NT2/D1 (cell line): ENCODE data around the gene CBR3.
"Not testable (repeated sequence)": the region's sequence is repeated elsewhere in the genome, so short reads cannot be mapped to it uniquely, and the experiment has no call there.

Experiments
- DNase-seq: peaks from one replicate; pipeline ENCODE4 v3.0.0-alpha.2; 2011; ENCODE audit warnings: low read depth, low spot score
- H3K27me3 ChIP-seq: 2 replicates; pipeline ENCODE4 v1.6.0; 2011; ENCODE audit warnings: mild to moderate bottlenecking; ENCODE audit not compliant: insufficient read length, insufficient read depth
- H3K36me3 ChIP-seq: 2 replicates; pipeline ENCODE4 v1.6.1; 2011; ENCODE audit warnings: mild to moderate bottlenecking, low read length, mixed read lengths; ENCODE audit not compliant: insufficient read depth, insufficient read length
- H3K4me1 ChIP-seq: 2 replicates; pipeline ENCODE4 v1.5.1; 2011; ENCODE audit not compliant: insufficient read depth, insufficient read length
- H3K4me3 ChIP-seq: 2 replicates; pipeline ENCODE4 v1.5.1; 2011; ENCODE audit warnings: low read depth; ENCODE audit not compliant: insufficient read length
- H3K9ac ChIP-seq: 2 replicates; pipeline ENCODE4 v1.6.0; 2011; ENCODE audit warnings: low read depth; ENCODE audit not compliant: insufficient read length
- H3K9me3 ChIP-seq: 2 replicates; pipeline ENCODE4 v1.5.1; 2011; ENCODE audit warnings: mild to moderate bottlenecking, low read length; ENCODE audit not compliant: insufficient read depth
- SUZ12 ChIP-seq: IDR thresholded peaks from 2 replicates; pipeline ENCODE4 v1.6.1; 2011; ENCODE audit not compliant: insufficient read length, insufficient read depth; ENCODE audit errors: extremely low read depth
- YY1 ChIP-seq: IDR thresholded peaks from 2 replicates; pipeline ENCODE4 v1.6.1; 2011; ENCODE audit not compliant: insufficient read length, insufficient read depth
- ZNF274 ChIP-seq: IDR thresholded peaks from 2 replicates; pipeline ENCODE4 v1.6.1; 2011; ENCODE audit warnings: mild to moderate bottlenecking, low read depth, low read length

CBR3 gene

DNA sequence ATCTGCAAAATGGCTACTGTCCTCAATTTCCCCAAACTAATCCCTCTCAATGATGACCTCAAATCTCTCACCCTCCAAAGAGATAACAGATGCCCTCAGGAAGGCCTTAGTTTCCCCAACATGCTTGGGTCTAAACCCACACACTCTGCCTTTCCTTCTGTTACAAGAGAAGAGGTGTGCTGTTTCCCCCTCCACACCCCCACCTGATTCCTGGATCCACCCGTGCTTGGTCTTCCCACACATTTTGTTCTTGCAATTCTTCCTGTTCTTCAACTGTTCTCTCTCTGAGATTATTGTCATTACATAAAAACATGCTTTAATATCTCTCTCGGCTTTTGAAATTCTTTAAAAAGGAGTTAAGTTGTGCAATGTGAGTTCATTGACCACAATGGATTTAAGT lies 5.7 kb upstream of the CBR3 start:
- Histone ChIP-seq H3K9me3 (no peaks in the 10 kb centered on the region), H3K9ac (no peak overlapping the region), H3K4me1 (peaks cover 5% of the 10 kb centered on the region), H3K27me3 (peaks cover 30% of the 10 kb centered on the region), H3K36me3 (no peaks in the 10 kb centered on the region), H3K4me3 (no peak overlapping the region)
- no peak for DNase-seq
- no peak for TF ChIP-seq ZNF274
- TF ChIP-seq YY1, result no peak
- TF ChIP-seq SUZ12, result no peak

GRCh38 chr21:36130414-36130762 lies 4.5 kb upstream of the CBR3 start:
- H3K36me3 ChIP-seq, H3K9me3 ChIP-seq, DNase-seq, H3K9ac ChIP-seq, H3K4me1 ChIP-seq: not testable (repeated sequence)
- H3K27me3 ChIP-seq, result peaks cover 42% of the 10 kb centered on the region
- peak overlapping the region; percentile 21 for H3K4me3 ChIP-seq

DNA sequence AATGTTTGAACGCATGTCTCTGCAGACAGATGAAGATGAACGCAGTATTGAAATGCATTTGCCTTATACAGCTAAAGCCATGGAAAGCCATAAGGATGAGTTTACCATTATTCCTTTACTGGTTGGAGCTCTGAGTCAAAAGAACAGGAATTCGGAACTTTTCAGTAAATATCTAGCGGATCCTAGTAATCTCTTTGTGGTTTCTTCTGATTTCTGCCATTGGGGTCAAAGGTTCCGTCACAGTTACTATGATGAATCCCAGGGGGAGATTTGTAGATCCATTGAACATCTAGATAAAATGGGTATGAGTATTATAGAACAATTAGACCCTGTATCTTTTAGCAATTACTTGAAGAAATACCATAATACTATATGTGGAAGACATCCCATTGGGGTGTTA lies 4.0 kb upstream of the CBR3 start:
- not testable (repeated sequence) for H3K9me3 ChIP-seq, H3K4me1 ChIP-seq, DNase-seq, H3K9ac ChIP-seq, H3K36me3 ChIP-seq
- Histone ChIP-seq H3K27me3 (peaks cover 44% of the 10 kb centered on the region), H3K4me3 (peak overlapping the region; percentile 21)

- Histone ChIP-seq H3K9me3 (no peaks in the 10 kb centered on the region), H3K4me3 (no peak overlapping the region), H3K36me3 (no peaks in the 10 kb centered on the region), H3K4me1 (peaks cover 7% of the 10 kb centered on the region), H3K9ac (no peak overlapping the region), H3K27me3 (peaks cover 44% of the 10 kb centered on the region)
- TF ChIP-seq YY1, result no peak
- TF ChIP-seq SUZ12, result no peak
- no peak for TF ChIP-seq ZNF274
- no peak for DNase-seq
Measured at GRCh38 chr21:36132696-36133095, 2.2 kb upstream of the CBR3 start.

DNA sequence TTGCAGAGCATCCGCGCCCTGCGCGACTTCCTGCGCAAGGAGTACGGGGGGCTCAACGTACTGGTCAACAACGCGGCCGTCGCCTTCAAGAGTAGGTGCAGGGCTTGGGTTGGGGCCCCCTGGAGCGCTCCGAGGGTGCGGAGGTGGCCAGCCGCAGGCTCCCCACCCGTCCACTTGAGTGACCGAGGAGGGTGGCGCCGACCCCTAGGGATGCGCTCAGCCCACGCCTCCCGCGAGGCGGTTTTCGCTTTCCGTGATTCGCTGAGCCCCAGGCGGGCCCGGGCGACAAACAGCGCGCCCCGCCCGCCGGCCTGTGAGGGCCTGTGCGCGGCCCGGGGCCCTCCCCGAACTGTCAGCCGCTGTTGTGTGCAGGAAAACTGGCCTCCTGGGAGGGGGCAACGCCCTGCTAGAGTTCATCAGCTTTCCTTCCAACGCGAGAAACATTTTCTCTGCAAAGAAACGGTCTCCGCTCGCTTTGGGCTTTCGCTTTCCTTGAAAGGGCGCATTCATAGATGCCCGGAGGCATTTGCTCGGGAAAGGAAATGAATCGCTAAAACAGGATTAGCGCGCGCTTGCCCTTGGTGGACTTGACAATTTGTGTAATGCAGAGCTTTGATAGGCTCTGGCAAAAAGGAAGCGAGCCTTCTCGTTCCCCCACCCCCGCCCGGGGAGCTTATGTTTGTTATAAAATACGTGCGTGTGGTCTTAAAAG lies 668 bp downstream of the CBR3 start:
- TF ChIP-seq SUZ12 (no peak), YY1 (no peak), ZNF274 (no peak)
- H3K27me3 ChIP-seq, result peaks cover 48% of the 10 kb centered on the region
- H3K36me3 ChIP-seq, result no peaks in the 10 kb centered on the region
- H3K9me3 ChIP-seq, result no peaks in the 10 kb centered on the region
- peak overlapping the region; percentile 53 for H3K9ac ChIP-seq
- peaks cover 2% of the 10 kb centered on the region for H3K4me1 ChIP-seq
- no peak for DNase-seq
- H3K4me3 ChIP-seq, result peak overlapping the region; percentile 77

- H3K4me3 ChIP-seq, H3K9ac ChIP-seq, H3K9me3 ChIP-seq, H3K4me1 ChIP-seq, H3K36me3 ChIP-seq, DNase-seq: not testable (repeated sequence)
- H3K27me3 ChIP-seq, result peaks cover 14% of the 10 kb centered on the region
Measured at GRCh38 chr21:36139791-36140190, 4.9 kb downstream of the CBR3 start.

DNA sequence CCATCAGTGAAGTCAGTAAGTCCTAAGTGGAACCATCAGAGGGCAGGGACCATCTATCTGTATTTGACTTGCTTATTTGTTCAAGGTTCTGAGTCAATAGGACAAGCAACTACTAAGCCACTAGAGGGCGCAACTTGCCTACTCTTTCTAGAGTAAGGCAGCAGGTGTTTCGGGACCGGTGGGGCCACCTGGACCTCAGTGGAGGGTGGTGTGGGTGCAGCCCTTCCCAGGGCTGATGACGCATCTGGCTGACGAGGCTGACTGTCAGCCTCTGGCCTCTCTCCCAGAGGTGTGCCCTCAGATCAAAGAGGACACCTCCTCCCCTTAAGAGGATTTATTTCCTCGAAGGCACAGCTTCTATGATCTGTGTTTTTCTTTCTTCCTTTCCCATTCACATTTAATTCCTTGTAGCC lies 6.6 kb downstream of the CBR3 start:
- TF ChIP-seq SUZ12 (no peak), YY1 (no peak), ZNF274 (no peak)
- Histone ChIP-seq H3K27me3 (peaks cover 6% of the 10 kb centered on the region), H3K9ac (no peak overlapping the region), H3K4me3 (no peak overlapping the region), H3K36me3 (no peaks in the 10 kb centered on the region), H3K4me1 (peaks cover 2% of the 10 kb centered on the region), H3K9me3 (no peaks in the 10 kb centered on the region)
- peak; percentile 89 for DNase-seq

DNA sequence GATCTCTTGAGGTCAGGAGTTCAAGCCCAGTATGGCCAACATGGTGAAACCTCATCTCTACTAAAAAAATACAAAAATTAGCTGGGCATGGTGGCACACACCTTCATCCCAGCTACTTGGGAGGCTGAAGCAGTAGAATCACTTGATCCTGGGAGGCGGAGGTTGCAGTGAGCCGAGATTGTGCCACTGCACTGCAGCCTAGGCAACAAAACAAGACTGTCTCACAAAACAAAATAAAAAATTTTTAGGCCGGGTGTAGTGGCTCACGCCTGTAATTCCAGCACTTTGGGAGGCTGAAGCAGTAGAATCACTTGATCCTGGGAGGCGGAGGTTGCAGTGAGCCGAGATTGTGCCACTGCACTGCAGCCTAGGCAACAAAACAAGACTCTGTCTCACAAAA lies 9.4 kb downstream of the CBR3 start:
- H3K4me3 ChIP-seq, H3K36me3 ChIP-seq, H3K9ac ChIP-seq, DNase-seq, H3K9me3 ChIP-seq, H3K27me3 ChIP-seq, H3K4me1 ChIP-seq: not testable (repeated sequence)
